Stimulated activated CD4-positive, alpha-beta T cell treated with anti-CD3 and anti-CD28 coated beads, TNF-alpha, amount 100 ng/mL, for 4 hours (primary cell): ENCODE data around the gene HCFC2.
"Not testable (repeated sequence)": the region's sequence is repeated elsewhere in the genome, so short reads cannot be mapped to it uniquely, and the experiment has no call there.

Experiments used
- DNase-seq, 3 experiments: peaks; one replicate each; pipeline ENCODE4 v3.0.0-alpha.2; 2020; ENCODE audit warnings: low read depth in 3 of 3

Gene HCFC2

GRCh38 chr12:104064031-104064841 lies at the start of gene HCFC2:
HCFC2 (plus strand) TSS chr12:104064531; CDS start chr12:104064561, 30 bp downstream.
- peak; percentile 79 to 87 (median 80) for DNase-seq

- not testable (repeated sequence) for DNase-seq
These were observed 42.5 kb upstream of the HCFC2 start for GRCh38 chr12:104021862-104022261.

GRCh38 chr12:104022786-104023185 lies 41.5 kb upstream of the HCFC2 start:
- no peak for DNase-seq

GRCh38 chr12:104023710-104024109 lies 40.6 kb upstream of the HCFC2 start:
- no peak for DNase-seq

- DNase-seq: no peak
These were observed 40.0 kb upstream of the HCFC2 start for GRCh38 chr12:104024348-104024747.

GRCh38 chr12:104025771-104026170 lies 38.6 kb upstream of the HCFC2 start:
- no peak for DNase-seq

- DNase-seq: no peak
These were observed 37.3 kb upstream of the HCFC2 start for GRCh38 chr12:104026841-104027599.

- not testable (repeated sequence) for DNase-seq
These were observed 33.7 kb upstream of the HCFC2 start for GRCh38 chr12:104030596-104030995.

GRCh38 chr12:104036143-104036542 lies 28.2 kb upstream of the HCFC2 start:
- not testable (repeated sequence) for DNase-seq

GRCh38 chr12:104039769-104040168 lies 24.6 kb upstream of the HCFC2 start:
- not testable (repeated sequence) for DNase-seq

GRCh38 chr12:104042580-104042979 lies 21.8 kb upstream of the HCFC2 start:
- DNase-seq: no peak

GRCh38 chr12:104044158-104044557 lies 20.2 kb upstream of the HCFC2 start:
- DNase-seq: no peak

GRCh38 chr12:104046306-104046705 lies 18.0 kb upstream of the HCFC2 start:
- no peak for DNase-seq

- no peak for DNase-seq
These were observed 16.2 kb upstream of the HCFC2 start for GRCh38 chr12:104048162-104048561.

GRCh38 chr12:104048811-104049210 lies 15.5 kb upstream of the HCFC2 start:
- DNase-seq: no peak

GRCh38 chr12:104049278-104049902 lies 14.9 kb upstream of the HCFC2 start:
- DNase-seq: no peak

- DNase-seq: no peak
These were observed 14.4 kb upstream of the HCFC2 start, which contains the start of gene GLT8D2 for GRCh38 chr12:104049903-104050356. GLT8D2 (minus strand) TSS chr12:104050187; CDS start chr12:104019648, 30,539 bp downstream.

- no peak for DNase-seq
These were observed 13.9 kb upstream of the HCFC2 start for GRCh38 chr12:104050436-104050835.

- DNase-seq: no peak
These were observed 9.5 kb upstream of the HCFC2 start for GRCh38 chr12:104054681-104055346.

- DNase-seq: no peak
These were observed 8.5 kb upstream of the HCFC2 start for GRCh38 chr12:104055686-104056388.

- no peak for DNase-seq
These were observed 7.8 kb upstream of the HCFC2 start for GRCh38 chr12:104056419-104056972.
